Middle frontal gyrus (tissue), 1 donor: Measurements from ENCODE around the gene SEC24A.
"Not testable (repeated sequence)": the region's sequence is repeated elsewhere in the genome, so short reads cannot be mapped to it uniquely, and the experiment has no call there.

Experiments used
- DNase-seq: peaks from one replicate; pipeline ENCODE4 v3.0.0-alpha.2; 2015; ENCODE audit warnings: low spot score; ENCODE audit errors: extremely low spot score

SEC24A gene

GRCh38 chr5:134741052-134741451 lies 92.5 kb downstream of the SEC24A start:
- no peak for DNase-seq

- no peak for DNase-seq
Measured at GRCh38 chr5:134742134-134742533, 93.5 kb downstream of the SEC24A start.

- no peak for DNase-seq
Measured at GRCh38 chr5:134749415-134749814, 100.8 kb downstream of the SEC24A start.

GRCh38 chr5:134758176-134758503 lies 109.6 kb downstream of the SEC24A start:
- no peak for DNase-seq

- peak; percentile 87 for DNase-seq
Measured at GRCh38 chr5:134758504-134759341, 110.1 kb downstream of the SEC24A start, which contains the start of gene DDX46. Gene DDX46 (plus strand): TSS chr5:134758779. CDS start chr5:134758939, 160 bp downstream.

GRCh38 chr5:134767528-134768291 lies 119.1 kb downstream of the SEC24A start:
- not testable (repeated sequence) for DNase-seq

GRCh38 chr5:134769206-134769605 lies 120.6 kb downstream of the SEC24A start:
- DNase-seq: no peak

GRCh38 chr5:134772461-134773125 lies 124.0 kb downstream of the SEC24A start:
- DNase-seq: no peak

GRCh38 chr5:134777366-134777765 lies 128.8 kb downstream of the SEC24A start:
- DNase-seq: no peak
